Measurements from ENCODE around the gene FCN1. TPM values are rescaled to one million over a fixed set of nuclear protein-coding genes. Genes with fewer than 3 reads are reported as not detected.

FCN1 gene
- total RNA-seq, 1 donor from 2014 or later = not detected

DNA sequence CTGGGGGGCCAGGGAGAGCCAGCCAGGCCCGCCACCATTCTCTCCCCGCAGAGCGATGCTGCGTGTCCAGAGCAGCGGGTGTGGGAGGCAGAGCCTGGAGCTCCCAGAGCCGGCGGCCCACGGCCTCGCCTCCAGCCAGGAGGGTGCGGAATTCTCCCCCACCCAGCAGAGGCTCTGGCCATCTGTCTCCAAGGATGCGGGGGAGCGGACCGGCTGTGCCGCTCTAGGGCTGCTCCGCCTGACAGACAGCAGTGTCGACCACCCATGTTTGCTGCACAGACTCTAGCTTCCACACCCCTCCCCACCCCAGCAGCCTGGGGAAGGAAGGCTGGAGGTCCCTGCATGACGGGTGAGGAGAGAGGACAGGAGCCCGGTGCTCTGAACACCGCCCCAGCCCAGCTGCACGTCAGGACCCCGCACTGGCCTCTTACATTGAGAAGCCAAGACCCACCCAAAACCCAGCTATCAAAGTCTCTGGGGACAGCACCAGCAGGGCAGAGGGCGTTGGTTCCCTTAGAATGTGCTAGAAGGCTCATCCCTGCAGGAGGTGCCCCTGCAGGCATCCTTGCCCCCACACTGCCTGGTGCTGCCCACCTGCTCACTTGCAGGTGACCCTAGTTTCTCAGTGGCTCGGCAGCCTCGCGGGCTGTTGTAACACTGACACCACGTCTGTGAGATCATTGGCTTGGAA lies 29.7 kb upstream of the FCN1 start:
- no peaks in the 10 kb centered on the region for H3K27me3 Mint-ChIP-seq (ENCODE audit: insufficient read depth)
- DNase-seq (ENCODE audit: low spot score) = no peak
- H3K36me3 Mint-ChIP-seq (ENCODE audit: low read depth) = no peaks in the 10 kb centered on the region
- H3K27ac Mint-ChIP-seq = no peak overlapping the region
- no peaks in the 10 kb centered on the region for H3K9me3 Mint-ChIP-seq
- H3K4me3 Mint-ChIP-seq = no peak overlapping the region
- H3K4me1 Mint-ChIP-seq (ENCODE audit: low read depth) = no peaks in the 10 kb centered on the region
- intact Hi-C loops (cut with micrococcal nuclease) = no loop called here

- no peak overlapping the region for H3K27ac Mint-ChIP-seq
- H3K9me3 Mint-ChIP-seq = no peaks in the 10 kb centered on the region
- no peak overlapping the region for H3K4me3 Mint-ChIP-seq
- intact Hi-C loops (cut with micrococcal nuclease) = no loop called here
- no peaks in the 10 kb centered on the region for H3K4me1 Mint-ChIP-seq (ENCODE audit: low read depth)
- no peaks in the 10 kb centered on the region for H3K27me3 Mint-ChIP-seq (ENCODE audit: insufficient read depth)
- no peaks in the 10 kb centered on the region for H3K36me3 Mint-ChIP-seq (ENCODE audit: low read depth)
- no peak for DNase-seq (ENCODE audit: low spot score)
Observed at GRCh38 chr9:134946663-134947062, 29.0 kb upstream of the FCN1 start.

DNA sequence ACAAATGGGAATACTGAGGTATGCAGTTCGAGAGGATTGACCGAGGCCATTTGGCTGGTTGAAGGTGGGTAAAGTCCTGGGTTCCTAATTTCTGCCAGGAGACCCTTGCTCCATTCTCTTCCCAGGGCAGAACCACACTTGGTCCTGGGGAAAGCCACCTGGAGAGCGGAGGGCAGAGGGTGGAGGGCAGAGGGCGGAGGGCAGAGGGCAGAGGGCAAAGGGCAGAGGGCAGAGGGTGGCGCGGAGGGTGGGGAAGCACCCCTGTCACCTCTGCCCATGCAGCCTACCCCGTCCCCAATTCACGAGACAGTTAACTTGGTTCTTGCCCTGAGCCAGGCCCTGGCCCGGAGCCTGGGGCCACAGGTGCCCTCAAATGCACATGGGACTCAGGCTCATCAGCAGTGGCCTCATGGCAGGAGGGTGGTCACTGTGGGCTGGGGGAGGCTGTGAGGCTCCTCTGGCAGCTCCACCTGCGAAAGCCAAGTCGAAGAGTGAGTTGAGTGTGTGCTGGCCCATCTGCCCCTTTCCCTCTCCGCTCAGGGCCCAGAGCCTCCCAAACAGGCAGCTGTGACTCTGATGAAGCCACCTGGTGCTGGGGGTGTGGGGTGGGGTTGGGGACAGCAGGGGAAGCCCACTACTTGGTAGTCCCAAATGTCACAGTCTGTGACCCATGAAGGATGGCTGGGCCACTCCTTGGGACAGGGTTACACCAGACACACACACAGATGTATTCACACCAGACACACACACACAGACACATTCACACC lies 28.0 kb upstream of the FCN1 start:
- no peaks in the 10 kb centered on the region for H3K4me1 Mint-ChIP-seq (ENCODE audit: low read depth)
- H3K27me3 Mint-ChIP-seq (ENCODE audit: insufficient read depth) = no peaks in the 10 kb centered on the region
- no peak overlapping the region for H3K27ac Mint-ChIP-seq
- no peak overlapping the region for H3K4me3 Mint-ChIP-seq
- H3K36me3 Mint-ChIP-seq (ENCODE audit: low read depth) = no peaks in the 10 kb centered on the region
- H3K9me3 Mint-ChIP-seq = no peaks in the 10 kb centered on the region
- intact Hi-C loops (cut with micrococcal nuclease) = no loop called here
- DNase-seq (ENCODE audit: low spot score) = no peak

DNA sequence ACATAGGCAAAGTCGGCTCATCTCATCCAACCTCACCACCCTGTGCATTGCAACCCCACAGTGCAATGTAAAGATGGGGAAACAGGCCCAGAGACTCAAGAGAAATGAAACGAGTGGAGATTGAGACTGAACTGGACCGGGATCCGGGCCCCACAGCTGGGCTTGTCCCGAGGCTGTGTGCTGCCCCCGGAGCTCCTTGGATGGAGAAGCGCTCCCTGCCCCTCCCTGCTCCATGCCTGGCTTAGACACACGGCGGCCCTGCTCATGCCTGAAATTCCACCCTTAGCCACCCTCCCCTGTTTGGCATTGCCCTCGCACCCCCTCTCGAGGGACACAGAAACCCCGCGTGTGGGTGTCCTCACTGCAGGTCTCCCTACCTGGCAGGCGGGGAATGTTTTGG lies 27.2 kb upstream of the FCN1 start:
- no peak overlapping the region for H3K27ac Mint-ChIP-seq
- H3K9me3 Mint-ChIP-seq = no peaks in the 10 kb centered on the region
- no peaks in the 10 kb centered on the region for H3K27me3 Mint-ChIP-seq (ENCODE audit: insufficient read depth)
- H3K36me3 Mint-ChIP-seq (ENCODE audit: low read depth) = no peaks in the 10 kb centered on the region
- H3K4me1 Mint-ChIP-seq (ENCODE audit: low read depth) = no peaks in the 10 kb centered on the region
- DNase-seq (ENCODE audit: low spot score) = no peak
- H3K4me3 Mint-ChIP-seq = no peak overlapping the region
- intact Hi-C loops (cut with micrococcal nuclease) = no loop called here

GRCh38 chr9:134944351-134944802 lies 26.7 kb upstream of the FCN1 start:
- H3K4me3 Mint-ChIP-seq = no peak overlapping the region
- H3K36me3 Mint-ChIP-seq (ENCODE audit: low read depth) = no peaks in the 10 kb centered on the region
- H3K27me3 Mint-ChIP-seq (ENCODE audit: insufficient read depth) = no peaks in the 10 kb centered on the region
- no peaks in the 10 kb centered on the region for H3K4me1 Mint-ChIP-seq (ENCODE audit: low read depth)
- intact Hi-C loops (cut with micrococcal nuclease) = no loop called here
- DNase-seq (ENCODE audit: low spot score) = no peak
- no peak overlapping the region for H3K27ac Mint-ChIP-seq
- no peaks in the 10 kb centered on the region for H3K9me3 Mint-ChIP-seq

DNA sequence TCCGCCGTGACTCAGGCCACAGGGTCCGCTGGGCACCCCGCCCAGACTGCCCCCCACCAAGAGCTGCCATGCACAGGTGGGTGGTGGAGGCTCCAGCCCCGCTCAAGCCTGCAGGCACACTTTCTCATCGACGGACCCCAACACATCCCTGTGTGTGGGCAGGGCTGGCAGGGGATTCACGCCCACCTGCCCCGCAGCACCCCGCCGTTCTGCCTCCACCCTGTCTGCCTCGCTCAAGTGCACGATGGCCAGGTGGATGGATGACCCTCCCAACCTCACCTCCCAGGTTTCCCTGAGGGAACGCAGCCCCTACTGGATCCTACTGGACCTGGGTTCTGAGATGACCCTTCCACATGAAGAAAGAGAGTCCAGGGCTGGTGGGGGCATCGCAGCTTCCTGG lies 26.1 kb upstream of the FCN1 start:
- Mint-ChIP-seq H3K4me1 (ENCODE audit: low read depth) (no peaks in the 10 kb centered on the region), H3K9me3 (no peaks in the 10 kb centered on the region), H3K27me3 (ENCODE audit: insufficient read depth) (no peaks in the 10 kb centered on the region), H3K27ac (no peak overlapping the region), H3K4me3 (no peak overlapping the region), H3K36me3 (ENCODE audit: low read depth) (no peaks in the 10 kb centered on the region)
- intact Hi-C loops (cut with micrococcal nuclease) = no loop called here
- DNase-seq (ENCODE audit: low spot score) = no peak

GRCh38 chr9:134943411-134943810 lies 25.7 kb upstream of the FCN1 start:
- no peak overlapping the region for H3K27ac Mint-ChIP-seq

DNA sequence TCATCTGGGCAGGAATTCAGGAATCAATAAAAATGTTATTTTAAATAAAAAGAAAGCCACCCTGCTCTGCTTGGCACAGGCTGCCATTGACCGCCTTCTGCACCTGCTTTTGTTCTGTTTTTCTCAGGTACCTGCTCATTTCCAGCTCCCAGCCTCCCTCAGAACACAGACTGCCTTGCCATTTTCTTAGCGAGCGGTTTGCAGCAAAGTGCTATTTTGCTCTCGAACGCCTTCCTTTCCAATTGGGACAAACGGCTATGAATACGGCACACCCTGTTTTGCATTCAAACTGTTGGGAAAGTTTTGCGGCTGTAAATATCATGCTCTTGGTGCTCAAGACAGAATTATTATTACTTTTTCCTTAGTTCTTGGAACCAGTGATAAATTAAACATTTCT lies 25.1 kb upstream of the FCN1 start:
- H3K4me1 Mint-ChIP-seq (ENCODE audit: low read depth) = no peaks in the 10 kb centered on the region
- no peak for DNase-seq (ENCODE audit: low spot score)
- H3K9me3 Mint-ChIP-seq = no peaks in the 10 kb centered on the region
- H3K27me3 Mint-ChIP-seq (ENCODE audit: insufficient read depth) = no peaks in the 10 kb centered on the region
- no peak overlapping the region for H3K4me3 Mint-ChIP-seq
- no peaks in the 10 kb centered on the region for H3K36me3 Mint-ChIP-seq (ENCODE audit: low read depth)
- intact Hi-C loops (cut with micrococcal nuclease) = no loop called here
- no peak overlapping the region for H3K27ac Mint-ChIP-seq

More at GRCh38 chr9:134943411-134943810, 25.7 kb upstream of the FCN1 start:
- H3K4me3 Mint-ChIP-seq = no peak overlapping the region
- H3K36me3 Mint-ChIP-seq (ENCODE audit: low read depth) = no peaks in the 10 kb centered on the region
- DNase-seq (ENCODE audit: low spot score) = no peak
- H3K27me3 Mint-ChIP-seq (ENCODE audit: insufficient read depth) = no peaks in the 10 kb centered on the region
- no peaks in the 10 kb centered on the region for H3K4me1 Mint-ChIP-seq (ENCODE audit: low read depth)
- no peaks in the 10 kb centered on the region for H3K9me3 Mint-ChIP-seq
- intact Hi-C loops (cut with micrococcal nuclease) = no loop called here

GRCh38 chr9:134942011-134942787 lies 24.5 kb upstream of the FCN1 start:
- no peak overlapping the region for H3K4me3 Mint-ChIP-seq
- no peak for DNase-seq (ENCODE audit: low spot score)
- intact Hi-C loops (cut with micrococcal nuclease) = no loop called here
- H3K36me3 Mint-ChIP-seq (ENCODE audit: low read depth) = no peaks in the 10 kb centered on the region
- H3K4me1 Mint-ChIP-seq (ENCODE audit: low read depth) = no peaks in the 10 kb centered on the region
- H3K27me3 Mint-ChIP-seq (ENCODE audit: insufficient read depth) = no peaks in the 10 kb centered on the region
- no peaks in the 10 kb centered on the region for H3K9me3 Mint-ChIP-seq
- no peak overlapping the region for H3K27ac Mint-ChIP-seq

DNA sequence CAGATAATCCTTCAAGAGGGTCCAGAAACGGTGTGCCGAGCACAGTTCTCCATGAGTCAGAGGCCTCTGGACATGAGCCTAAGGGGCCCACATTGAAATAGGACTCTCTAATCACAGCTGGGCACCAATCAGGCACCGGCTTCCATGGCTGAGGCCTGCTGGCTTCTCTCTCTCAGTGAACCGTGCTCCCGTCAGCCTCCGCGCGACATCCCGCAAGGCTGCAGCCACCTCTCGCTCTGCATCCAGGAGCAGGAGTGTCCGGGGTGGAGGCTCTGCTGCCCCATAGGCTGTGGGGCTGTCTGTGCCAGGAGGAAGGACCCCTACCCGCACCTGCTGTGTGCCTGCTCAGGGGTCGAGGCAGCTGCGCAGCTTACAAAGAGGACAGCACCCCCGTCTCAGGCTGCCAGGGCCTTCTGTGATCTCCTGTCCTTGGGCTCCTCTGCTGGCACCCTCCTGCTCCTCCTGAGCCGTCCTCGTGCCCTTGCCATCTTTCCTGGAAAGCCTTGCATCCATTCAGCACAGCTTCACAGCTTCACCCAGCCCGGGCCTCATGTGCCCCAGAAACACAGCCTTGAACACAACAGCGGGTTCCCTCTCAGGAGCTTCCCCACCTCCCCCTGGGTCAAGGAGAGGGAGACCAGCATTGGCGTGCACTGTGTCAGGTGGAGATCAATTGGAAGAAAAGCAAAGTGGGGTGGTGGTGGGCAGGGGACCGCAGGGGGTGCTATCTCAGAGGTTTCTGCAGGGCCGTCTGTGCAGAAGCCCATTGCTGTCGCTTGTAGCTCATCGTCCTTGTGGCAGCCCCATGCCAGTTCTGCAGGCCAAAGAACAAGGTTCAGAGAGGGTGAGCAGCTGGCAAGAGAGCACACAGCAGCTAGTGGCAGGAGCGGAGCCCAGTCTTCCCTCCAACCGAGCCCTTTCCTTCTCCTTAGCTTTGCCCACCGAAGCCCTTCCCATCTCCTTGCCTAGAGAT lies 22.8 kb upstream of the FCN1 start:
- no peaks in the 10 kb centered on the region for H3K27me3 Mint-ChIP-seq (ENCODE audit: insufficient read depth)
- intact Hi-C loops (cut with micrococcal nuclease) = no loop called here

DNA sequence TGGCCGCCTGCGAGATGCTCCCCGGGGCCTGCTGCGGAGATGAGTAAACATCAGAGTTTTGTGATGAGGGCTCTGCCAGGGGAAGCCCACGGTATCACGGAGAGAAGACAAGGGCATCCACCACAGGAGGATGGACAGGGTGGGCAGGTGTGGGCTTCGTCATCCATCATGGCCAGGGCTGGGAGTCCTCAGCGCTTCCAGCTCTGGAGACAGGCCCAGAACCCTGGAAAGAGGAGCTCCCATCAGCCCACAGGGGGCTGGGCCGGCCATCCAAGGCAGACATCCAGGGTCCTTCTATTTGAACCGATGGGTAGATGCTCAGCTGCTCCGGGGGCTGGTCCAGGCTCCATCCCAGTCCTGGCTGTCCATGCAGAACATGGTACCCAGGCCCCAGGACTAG lies 22.1 kb upstream of the FCN1 start:
- H3K27ac Mint-ChIP-seq = no peak overlapping the region
- no peaks in the 10 kb centered on the region for H3K27me3 Mint-ChIP-seq (ENCODE audit: insufficient read depth)
- intact Hi-C loops (cut with micrococcal nuclease) = no loop called here
- no peaks in the 10 kb centered on the region for H3K9me3 Mint-ChIP-seq
- no peaks in the 10 kb centered on the region for H3K36me3 Mint-ChIP-seq (ENCODE audit: low read depth)
- no peak overlapping the region for H3K4me3 Mint-ChIP-seq
- H3K4me1 Mint-ChIP-seq (ENCODE audit: low read depth) = no peaks in the 10 kb centered on the region
- no peak for DNase-seq (ENCODE audit: low spot score)

More for the DNA sequence above, 22.8 kb upstream of the FCN1 start:
- no peaks in the 10 kb centered on the region for H3K9me3 Mint-ChIP-seq
- H3K4me3 Mint-ChIP-seq = no peak overlapping the region
- no peak for DNase-seq (ENCODE audit: low spot score)
- H3K27ac Mint-ChIP-seq = no peak overlapping the region
- no peaks in the 10 kb centered on the region for H3K36me3 Mint-ChIP-seq (ENCODE audit: low read depth)
- no peaks in the 10 kb centered on the region for H3K4me1 Mint-ChIP-seq (ENCODE audit: low read depth)

DNA sequence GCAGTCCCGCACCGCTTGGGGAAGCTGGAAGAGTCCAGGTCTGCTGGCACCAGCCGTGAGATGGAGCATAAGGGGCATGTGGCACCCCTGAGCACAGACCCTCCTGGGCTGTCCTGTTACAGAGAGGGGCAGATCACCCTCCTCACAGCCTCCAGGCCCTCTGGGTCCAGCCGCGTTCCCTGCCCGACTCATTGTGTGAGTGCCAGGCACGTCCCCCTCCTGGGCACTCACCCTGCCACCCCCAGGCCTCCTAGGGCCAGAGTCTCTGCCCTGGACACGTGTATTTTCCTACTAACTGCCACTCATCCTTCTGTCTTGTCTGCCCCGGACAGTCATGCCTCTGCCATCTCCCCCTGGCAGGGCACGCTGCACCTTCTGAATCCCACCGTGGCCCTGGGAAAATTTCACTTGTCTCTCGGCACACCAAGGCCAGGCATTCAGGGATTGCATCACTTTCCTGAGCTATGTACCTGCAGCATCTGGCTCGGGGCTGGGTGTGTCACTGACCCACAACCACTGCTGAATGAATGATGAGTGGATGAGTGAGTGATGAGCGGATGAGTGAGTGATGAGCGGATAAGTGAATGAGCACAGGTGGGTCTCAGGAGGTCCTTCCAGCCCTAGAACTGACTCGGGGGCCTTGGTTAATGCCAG lies 21.5 kb upstream of the FCN1 start:
- DNase-seq (ENCODE audit: low spot score) = no peak
- Mint-ChIP-seq H3K4me1 (ENCODE audit: low read depth) (no peaks in the 10 kb centered on the region), H3K4me3 (no peak overlapping the region), H3K27ac (no peak overlapping the region), H3K9me3 (no peaks in the 10 kb centered on the region), H3K27me3 (ENCODE audit: insufficient read depth) (no peaks in the 10 kb centered on the region), H3K36me3 (ENCODE audit: low read depth) (no peaks in the 10 kb centered on the region)
- intact Hi-C loops (cut with micrococcal nuclease) = no loop called here
